ENCODE measurements around the gene GRK1. TPM values are rescaled to one million over a fixed set of nuclear protein-coding genes. Genes with fewer than 3 reads are reported as not detected.

GRK1 gene
- total and polyA plus RNA-seq, 11 donors: 0.08 to 1.3 (median 0.16) TPM; not detected in 3

GRCh38 chr13:113771709-113772331 is 104.8 kb downstream of the GRK1 start:
- intact Hi-C loops (cut with DNase I): no loop called here
- H3K9me3 ChIP-seq: peaks cover 0 to 14% (median 2%) of the 10 kb centered on the region in 12 donors
- DNase-seq (peak in 1 of 5 donors; percentile 2), ATAC-seq (no peak)
- H3K4me3 ChIP-seq: no peak overlapping the region
- H3K27me3 ChIP-seq: peaks cover 0 to 7% (median 0%) of the 10 kb centered on the region in 9 donors
- 48 to 61% (median 58%) methylated on average over 4 of the region's 4 CpGs for WGBS, 4 donors
- H3K4me1 ChIP-seq: peaks cover 0 to 11% (median 0%) of the 10 kb centered on the region in 12 donors
- peaks cover 0 to 11% (median 0%) of the 10 kb centered on the region in 9 donors for H3K36me3 ChIP-seq
- peak overlapping the region in 1 of 12 donors; percentile 57 for H3K27ac ChIP-seq
- TF ChIP-seq POLR2A (IDR thresholded peaks at IDR 0.05) (no peak), CTCF (IDR thresholded peaks at IDR 0.05) (no peak)

- no peak for TF ChIP-seq CTCF (IDR thresholded peaks at IDR 0.05)
- no peak for TF ChIP-seq POLR2A (IDR thresholded peaks at IDR 0.05)
- H3K36me3 ChIP-seq: peaks cover 0 to 5% (median 0%) of the 10 kb centered on the region in 9 donors
- H3K4me3 ChIP-seq: no peak overlapping the region
- H3K27ac ChIP-seq: no peak overlapping the region
- ATAC-seq: no peak
- peaks cover 0 to 7% (median 0%) of the 10 kb centered on the region in 9 donors for H3K27me3 ChIP-seq
- H3K4me1 ChIP-seq: peaks cover 0 to 11% (median 0%) of the 10 kb centered on the region in 12 donors
- intact Hi-C loops (cut with DNase I): no loop called here
- 70 to 84% (median 80%) methylated on average over 9 of the region's 9 CpGs for WGBS, 4 donors
- H3K9me3 ChIP-seq: peaks cover 0 to 14% (median 2%) of the 10 kb centered on the region in 12 donors
- DNase-seq: no peak
These were observed 107.4 kb downstream of the GRK1 start for GRCh38 chr13:113774177-113775107.

GRCh38 chr13:113775451-113776145 is 108.6 kb downstream of the GRK1 start:
- peak in 1 of 5 donors; percentile 10 for DNase-seq
- Histone ChIP-seq H3K36me3 (no peaks in the 10 kb centered on the region), H3K27ac (no peak overlapping the region), H3K4me1 (peaks cover 0 to 11% (median 0%) of the 10 kb centered on the region in 12 donors), H3K9me3 (peaks cover 0 to 14% (median 2%) of the 10 kb centered on the region in 12 donors), H3K4me3 (no peak overlapping the region), H3K27me3 (peaks cover 0 to 7% (median 0%) of the 10 kb centered on the region in 9 donors)
- peak in 1 of 4 donors; percentile 12 for ATAC-seq
- 86 to 93% (median 92%) methylated on average over 19 to 28 of the region's 28 CpGs for WGBS, 4 donors
- intact Hi-C loops (cut with DNase I): no loop called here
- TF ChIP-seq POLR2A (IDR thresholded peaks at IDR 0.05) (no peak), CTCF (IDR thresholded peaks at IDR 0.05) (no peak)

Measured in heart left ventricle (tissue), 16 donors.